ENCODE results near the gene ICA1L. TPM values are rescaled to one million over a fixed set of nuclear protein-coding genes. Genes with fewer than 3 reads are reported as not detected.

The ICA1L gene
- total RNA-seq, 1 experiment from 2014 or later = 3.3 TPM

- DNase-seq = no peak
- Histone ChIP-seq H3K9me3 (no peaks in the 10 kb centered on the region), H3K27me3 (no peaks in the 10 kb centered on the region), H3K36me3 (no peaks in the 10 kb centered on the region), H3K4me3 (no peak overlapping the region)
Observed at GRCh38 chr2:202769201-202769600, 102.4 kb downstream of the ICA1L start.

- Histone ChIP-seq H3K27me3 (no peaks in the 10 kb centered on the region), H3K9me3 (no peaks in the 10 kb centered on the region), H3K36me3 (no peaks in the 10 kb centered on the region), H3K4me3 (no peak overlapping the region)
- no peak for DNase-seq
Observed at GRCh38 chr2:202768273-202768672, 103.3 kb downstream of the ICA1L start.

GRCh38 chr2:202765436-202765835 is 106.1 kb downstream of the ICA1L start:
- Histone ChIP-seq H3K36me3 (no peaks in the 10 kb centered on the region), H3K9me3 (no peaks in the 10 kb centered on the region), H3K4me3 (no peak overlapping the region), H3K27me3 (no peaks in the 10 kb centered on the region)
- no peak for DNase-seq

GRCh38 chr2:202764991-202765390 is 106.6 kb downstream of the ICA1L start:
- DNase-seq = no peak
- no peaks in the 10 kb centered on the region for H3K36me3 ChIP-seq
- no peaks in the 10 kb centered on the region for H3K9me3 ChIP-seq
- H3K4me3 ChIP-seq = no peak overlapping the region
- H3K27me3 ChIP-seq = no peaks in the 10 kb centered on the region

GRCh38 chr2:202763916-202764315 is 107.7 kb downstream of the ICA1L start:
- DNase-seq = no peak
- Histone ChIP-seq H3K27me3 (no peaks in the 10 kb centered on the region), H3K9me3 (no peaks in the 10 kb centered on the region), H3K4me3 (no peak overlapping the region), H3K36me3 (no peaks in the 10 kb centered on the region)

GRCh38 chr2:202762556-202762955 is 109.0 kb downstream of the ICA1L start:
- Histone ChIP-seq H3K27me3 (no peaks in the 10 kb centered on the region), H3K36me3 (no peaks in the 10 kb centered on the region), H3K4me3 (no peak overlapping the region), H3K9me3 (no peaks in the 10 kb centered on the region)
- DNase-seq = no peak

- H3K9me3 ChIP-seq = no peaks in the 10 kb centered on the region
- no peak for DNase-seq
- no peak overlapping the region for H3K4me3 ChIP-seq
- H3K36me3 ChIP-seq = no peaks in the 10 kb centered on the region
- no peaks in the 10 kb centered on the region for H3K27me3 ChIP-seq
Observed at GRCh38 chr2:202760848-202761247, 110.7 kb downstream of the ICA1L start.

- DNase-seq = no peak
- Histone ChIP-seq H3K36me3 (no peaks in the 10 kb centered on the region), H3K9me3 (no peaks in the 10 kb centered on the region), H3K27me3 (no peaks in the 10 kb centered on the region), H3K4me3 (no peak overlapping the region)
Observed at GRCh38 chr2:202758604-202759003, 113.0 kb downstream of the ICA1L start.

GRCh38 chr2:202758128-202758527 is 113.4 kb downstream of the ICA1L start:
- Histone ChIP-seq H3K27me3 (no peaks in the 10 kb centered on the region), H3K9me3 (no peaks in the 10 kb centered on the region), H3K4me3 (no peak overlapping the region), H3K36me3 (no peaks in the 10 kb centered on the region)
- no peak for DNase-seq

GRCh38 chr2:202757339-202757738 is 114.2 kb downstream of the ICA1L start:
- no peaks in the 10 kb centered on the region for H3K9me3 ChIP-seq
- DNase-seq = no peak
- H3K36me3 ChIP-seq = no peaks in the 10 kb centered on the region
- H3K27me3 ChIP-seq = no peaks in the 10 kb centered on the region
- no peak overlapping the region for H3K4me3 ChIP-seq

- DNase-seq = no peak
- Histone ChIP-seq H3K9me3 (no peaks in the 10 kb centered on the region), H3K36me3 (no peaks in the 10 kb centered on the region), H3K27me3 (no peaks in the 10 kb centered on the region), H3K4me3 (no peak overlapping the region)
Observed at GRCh38 chr2:202756598-202756997, 115.0 kb downstream of the ICA1L start.

GRCh38 chr2:202754936-202755335 is 116.6 kb downstream of the ICA1L start:
- Histone ChIP-seq H3K9me3 (no peaks in the 10 kb centered on the region), H3K4me3 (no peak overlapping the region), H3K27me3 (no peaks in the 10 kb centered on the region), H3K36me3 (no peaks in the 10 kb centered on the region)
- DNase-seq = no peak

- no peaks in the 10 kb centered on the region for H3K36me3 ChIP-seq
- DNase-seq = no peak
- no peak overlapping the region for H3K4me3 ChIP-seq
- no peaks in the 10 kb centered on the region for H3K27me3 ChIP-seq
- no peaks in the 10 kb centered on the region for H3K9me3 ChIP-seq
Observed at GRCh38 chr2:202752071-202752470, 119.5 kb downstream of the ICA1L start.

- DNase-seq = no peak
- H3K27me3 ChIP-seq = no peaks in the 10 kb centered on the region
- H3K9me3 ChIP-seq = 0 out of 2 replicates have a peak, but pooled peaks cover 5% of the 10 kb centered on the region
- no peak overlapping the region for H3K4me3 ChIP-seq
- H3K36me3 ChIP-seq = no peaks in the 10 kb centered on the region
Observed at GRCh38 chr2:202750763-202751427, 120.7 kb downstream of the ICA1L start.

- no peaks in the 10 kb centered on the region for H3K27me3 ChIP-seq
- H3K9me3 ChIP-seq = 0 out of 2 replicates have a peak, but pooled peaks cover 5% of the 10 kb centered on the region
- H3K36me3 ChIP-seq = no peaks in the 10 kb centered on the region
- no peak for DNase-seq
- H3K4me3 ChIP-seq = no peak overlapping the region
Observed at GRCh38 chr2:202749477-202749876, 122.1 kb downstream of the ICA1L start.

GRCh38 chr2:202743613-202744012 is 128.0 kb downstream of the ICA1L start:
- Histone ChIP-seq H3K27me3 (no peaks in the 10 kb centered on the region), H3K4me3 (no peak overlapping the region), H3K9me3 (peaks cover 9% of the 10 kb centered on the region; the same call in 1 of the 2 replicates), H3K36me3 (no peaks in the 10 kb centered on the region)
- no peak for DNase-seq

- no peaks in the 10 kb centered on the region for H3K36me3 ChIP-seq
- peaks cover 3% of the 10 kb centered on the region; the same call in 1 of the 2 replicates for H3K9me3 ChIP-seq
Observed at GRCh38 chr2:202736826-202737225, 134.7 kb downstream of the ICA1L start.

GRCh38 chr2:202726070-202726469 is 145.5 kb downstream of the ICA1L start:
- Histone ChIP-seq H3K9me3 (no peaks in the 10 kb centered on the region), H3K36me3 (no peaks in the 10 kb centered on the region), H3K4me3 (no peak overlapping the region), H3K27me3 (no peaks in the 10 kb centered on the region)
- no peak for DNase-seq

More at GRCh38 chr2:202736826-202737225, 134.7 kb downstream of the ICA1L start:
- no peak for DNase-seq
- Histone ChIP-seq H3K4me3 (no peak overlapping the region), H3K27me3 (no peaks in the 10 kb centered on the region)

Data from MG63 (cell line).